Measurements from ENCODE around the gene INSIG2.

Gene INSIG2

GRCh38 chr2:118102433-118103082 lies 14.3 kb downstream of the INSIG2 start:
- no peak for DNase-seq

- no peak for DNase-seq
These were observed 16.0 kb downstream of the INSIG2 start for GRCh38 chr2:118103951-118104940.

- no peak for DNase-seq
These were observed 17.2 kb downstream of the INSIG2 start for GRCh38 chr2:118105497-118105896.

GRCh38 chr2:118106926-118107325 lies 18.7 kb downstream of the INSIG2 start:
- no peak for DNase-seq

- no peak for DNase-seq
These were observed 22.0 kb downstream of the INSIG2 start for GRCh38 chr2:118110310-118110709.

GRCh38 chr2:118110991-118111390 lies 22.7 kb downstream of the INSIG2 start:
- DNase-seq, result no peak

- no peak for DNase-seq
These were observed 24.6 kb downstream of the INSIG2 start for GRCh38 chr2:118112771-118113334.

- no peak for DNase-seq
These were observed 26.6 kb downstream of the INSIG2 start for GRCh38 chr2:118114863-118115262.

GRCh38 chr2:118115761-118116160 lies 27.5 kb downstream of the INSIG2 start:
- no peak for DNase-seq

- no peak for DNase-seq
These were observed 30.2 kb downstream of the INSIG2 start for GRCh38 chr2:118118479-118118878.

GRCh38 chr2:118119158-118119727 lies 31.0 kb downstream of the INSIG2 start:
- DNase-seq, result no peak

GRCh38 chr2:118119761-118120400 lies 31.6 kb downstream of the INSIG2 start:
- no peak for DNase-seq

- no peak for DNase-seq
These were observed 32.1 kb downstream of the INSIG2 start for GRCh38 chr2:118120401-118120780.

- no peak for DNase-seq
These were observed 32.8 kb downstream of the INSIG2 start for GRCh38 chr2:118121101-118121500.

- DNase-seq, result no peak
These were observed 33.8 kb downstream of the INSIG2 start for GRCh38 chr2:118121986-118122524.

GRCh38 chr2:118122594-118123281 lies 34.5 kb downstream of the INSIG2 start:
- no peak for DNase-seq

- no peak for DNase-seq
These were observed 35.4 kb downstream of the INSIG2 start for GRCh38 chr2:118123561-118124232.

- DNase-seq, result no peak
These were observed 36.1 kb downstream of the INSIG2 start for GRCh38 chr2:118124288-118124891.

GRCh38 chr2:118127250-118127649 lies 39.0 kb downstream of the INSIG2 start:
- no peak for DNase-seq

- DNase-seq, result no peak
These were observed 40.6 kb downstream of the INSIG2 start for GRCh38 chr2:118128826-118129225.

GRCh38 chr2:118130385-118130784 lies 42.1 kb downstream of the INSIG2 start:
- DNase-seq, result no peak
